ENCODE results near the gene HECTD1.

HECTD1 gene

GRCh38 chr14:31167032-31167431 lies 40.6 kb downstream of the HECTD1 start:
- TF ChIP-seq GATA1 (IDR thresholded peaks at IDR 0.05; ENCODE audit: low read depth, low read length), result no peak
- TF ChIP-seq POLR2A (IDR thresholded peaks at IDR 0.05; ENCODE audit: low read length), result no peak

GRCh38 chr14:31166271-31166561 lies 41.4 kb downstream of the HECTD1 start:
- TF ChIP-seq GATA1 (IDR thresholded peaks at IDR 0.05; ENCODE audit: low read depth, low read length) (no peak), POLR2A (IDR thresholded peaks at IDR 0.05; ENCODE audit: low read length) (no peak)
- peak in 1 of 2 experiments; percentile 43 for DNase-seq

More at GRCh38 chr14:31167032-31167431, 40.6 kb downstream of the HECTD1 start:
- no peak for DNase-seq

GRCh38 chr14:31164115-31164514 lies 43.5 kb downstream of the HECTD1 start:
- DNase-seq, result no peak
- TF ChIP-seq GATA1 (IDR thresholded peaks at IDR 0.05; ENCODE audit: low read depth, low read length) (no peak), POLR2A (IDR thresholded peaks at IDR 0.05; ENCODE audit: low read length) (no peak)

GRCh38 chr14:31162910-31163649 lies 44.5 kb downstream of the HECTD1 start:
- no peak for DNase-seq
- no peak for TF ChIP-seq GATA1 (IDR thresholded peaks at IDR 0.05; ENCODE audit: low read depth, low read length)
- no peak for TF ChIP-seq POLR2A (IDR thresholded peaks at IDR 0.05; ENCODE audit: low read length)

GRCh38 chr14:31161274-31161673 lies 46.3 kb downstream of the HECTD1 start:
- TF ChIP-seq GATA1 (IDR thresholded peaks at IDR 0.05; ENCODE audit: low read depth, low read length), result no peak
- no peak for TF ChIP-seq POLR2A (IDR thresholded peaks at IDR 0.05; ENCODE audit: low read length)
- no peak for DNase-seq

- DNase-seq, result no peak
- TF ChIP-seq GATA1 (IDR thresholded peaks at IDR 0.05; ENCODE audit: low read depth, low read length) (no peak), POLR2A (IDR thresholded peaks at IDR 0.05; ENCODE audit: low read length) (no peak)
Observed at GRCh38 chr14:31159682-31160296, 47.8 kb downstream of the HECTD1 start.

GRCh38 chr14:31154956-31155355 lies 52.6 kb downstream of the HECTD1 start:
- DNase-seq, result no peak
- TF ChIP-seq POLR2A (IDR thresholded peaks at IDR 0.05; ENCODE audit: low read length) (no peak), GATA1 (IDR thresholded peaks at IDR 0.05; ENCODE audit: low read depth, low read length) (no peak)

GRCh38 chr14:31142455-31143087 lies 65.0 kb downstream of the HECTD1 start:
- TF ChIP-seq GATA1 (IDR thresholded peaks at IDR 0.05; ENCODE audit: low read depth, low read length) (no peak), POLR2A (IDR thresholded peaks at IDR 0.05; ENCODE audit: low read length) (no peak)
- DNase-seq, result no peak

GRCh38 chr14:31139301-31139847 lies 68.2 kb downstream of the HECTD1 start:
- DNase-seq, result no peak
- TF ChIP-seq GATA1 (IDR thresholded peaks at IDR 0.05; ENCODE audit: low read depth, low read length), result no peak
- TF ChIP-seq POLR2A (IDR thresholded peaks at IDR 0.05; ENCODE audit: low read length), result no peak

GRCh38 chr14:31138301-31138700 lies 69.3 kb downstream of the HECTD1 start:
- DNase-seq, result no peak
- TF ChIP-seq POLR2A (IDR thresholded peaks at IDR 0.05; ENCODE audit: low read length) (no peak), GATA1 (IDR thresholded peaks at IDR 0.05; ENCODE audit: low read depth, low read length) (no peak)

- no peak for DNase-seq
- TF ChIP-seq POLR2A (IDR thresholded peaks at IDR 0.05; ENCODE audit: low read length), result no peak
Observed at GRCh38 chr14:31137214-31137889, 70.2 kb downstream of the HECTD1 start.

- no peak for DNase-seq
- no peak for TF ChIP-seq POLR2A (IDR thresholded peaks at IDR 0.05; ENCODE audit: low read length)
- TF ChIP-seq GATA1 (IDR thresholded peaks at IDR 0.05; ENCODE audit: low read depth, low read length), result no peak
Observed at GRCh38 chr14:31133133-31133532, 74.5 kb downstream of the HECTD1 start.

- no peak for DNase-seq
- TF ChIP-seq POLR2A (IDR thresholded peaks at IDR 0.05; ENCODE audit: low read length) (no peak), GATA1 (IDR thresholded peaks at IDR 0.05; ENCODE audit: low read depth, low read length) (no peak)
Observed at GRCh38 chr14:31128601-31129526, 78.7 kb downstream of the HECTD1 start.
